Neural progenitor cell (in vitro differentiated cells): ENCODE measurements around the gene REPIN1. TPM values are rescaled to one million over a fixed set of nuclear protein-coding genes. Genes with fewer than 3 reads are reported as not detected.

Experiments
- DNase-seq: peaks from one replicate; pipeline ENCODE4 v3.0.0-alpha.2; 2016; ENCODE audit warnings: low spot score
- H2AFZ ChIP-seq: fragments of 200-600 bp; sonication (generic); replicated peaks from 2 replicates; pipeline ENCODE4 v1.6.1; 2016; ENCODE audit warnings: antibody characterized with exemption
- H3F3A ChIP-seq: fragments of 200-600 bp; sonication (generic); 2 replicates; pipeline ENCODE4 v1.6.1; 2016; ENCODE audit warnings: antibody characterized with exemption, low read depth
- H3K27ac ChIP-seq: fragments of 200-600 bp; sonication (generic); 2 replicates; pipeline ENCODE4 v1.5.1; 2016; ENCODE audit warnings: mild to moderate bottlenecking
- H3K27me3 ChIP-seq: fragments of 200-600 bp; sonication (generic); 2 replicates; pipeline ENCODE4 v1.6.1; 2016; ENCODE audit warnings: mild to moderate bottlenecking, moderate library complexity
- H3K36me3 ChIP-seq: fragments of 200-600 bp; sonication (generic); 2 replicates; pipeline ENCODE4 v1.5.1; 2016
- H3K4me1 ChIP-seq: fragments of 200-600 bp; sonication (generic); 2 replicates; pipeline ENCODE4 v1.6.1; 2016; ENCODE audit warnings: mixed run types
- H3K4me2 ChIP-seq: fragments of 200-600 bp; sonication (generic); 2 replicates; pipeline ENCODE4 v1.6.1; 2016
- H3K4me3 ChIP-seq: fragments of 200-600 bp; sonication (generic); 2 replicates; pipeline ENCODE4 v1.5.1; 2016
- H3K79me2 ChIP-seq: fragments of 200-600 bp; sonication (generic); 2 replicates; pipeline ENCODE4 v1.6.1; 2016; ENCODE audit warnings: low read depth
- H3K9ac ChIP-seq: fragments of 200-600 bp; sonication (generic); 2 replicates; pipeline ENCODE4 v1.6.1; 2016
- H3K9me3 ChIP-seq: fragments of 200-600 bp; sonication (generic); 2 replicates; pipeline ENCODE4 v1.5.1; 2016; ENCODE audit warnings: low read depth
- H4K20me1 ChIP-seq: fragments of 200-600 bp; sonication (generic); 2 replicates; pipeline ENCODE4 v1.6.1; 2016; ENCODE audit warnings: low read depth
- H3K27ac Mint-ChIP-seq: 3 replicates; pipeline ENCODE4 v1.8.0; 2021; ENCODE audit warnings: mixed read lengths
- H3K27me3 Mint-ChIP-seq: 2 replicates; pipeline ENCODE4 v1.8.0; 2022; ENCODE audit warnings: low read depth, mild to moderate bottlenecking, inconsistent platforms, moderate library complexity, mixed read lengths; ENCODE audit not compliant: insufficient read depth
- H3K36me3 Mint-ChIP-seq: 3 replicates; pipeline ENCODE4 v1.8.0; 2021; ENCODE audit warnings: mixed read lengths
- H3K4me1 Mint-ChIP-seq: 3 replicates; pipeline ENCODE4 v1.8.0; 2021; ENCODE audit warnings: mixed read lengths
- H3K4me3 Mint-ChIP-seq: 3 replicates; pipeline ENCODE4 v1.8.0; 2021; ENCODE audit warnings: mild to moderate bottlenecking, moderate library complexity, mixed read lengths
- H3K9me3 Mint-ChIP-seq: 3 replicates; pipeline ENCODE4 v1.8.0; 2020; ENCODE audit warnings: mixed read lengths
- EZH2 ChIP-seq: fragments of 200-600 bp; sonication (generic); IDR thresholded peaks from 2 replicates; pipeline ENCODE4 v1.6.1; 2017; ENCODE audit warnings: antibody characterized with exemption, mild to moderate bottlenecking, moderate library complexity
- EZH2phosphoT487 ChIP-seq: fragments of 200-600 bp; sonication (generic); IDR thresholded peaks from 2 replicates; pipeline ENCODE4 v1.6.1; 2017; ENCODE audit warnings: antibody characterized with exemption
- total RNA-seq: library from RNA; depleted of rRNA; stranded (reverse); fragments of >200 nt; gene quantifications from 2 replicates; pipeline ENCODE4 v1.2.3, GENCODE V29; 2015; ENCODE audit warnings: low replicate concordance
- TF ChIP-seq, protein P1 (sequence below): fragments of 200-600 bp; sonication (generic); IDR thresholded peaks from 2 replicates; pipeline ENCODE4 v1.5.1; 2017; ENCODE audit warnings: antibody characterized with exemption, mild to moderate bottlenecking

Gene REPIN1
- total RNA-seq, 1 donor from 2014 or later, result 18.0 TPM

- peaks cover 38% of the 10 kb centered on the region for H3F3A ChIP-seq
- Mint-ChIP-seq H3K4me3 (peak overlapping the region; percentile 90), H3K9me3 (no peaks in the 10 kb centered on the region), H3K27ac (peak overlapping the region; percentile 62), H3K27me3 (peaks cover 8% of the 10 kb centered on the region), H3K4me1 (peaks cover 63% of the 10 kb centered on the region), H3K36me3 (peaks cover 11% of the 10 kb centered on the region)
- no peak overlapping the region for H3K27ac ChIP-seq
- no peak for DNase-seq
- TF ChIP-seq EZH2 (no peak), EZH2phosphoT487 (no peak)
- TF ChIP-seq, protein P1, sequence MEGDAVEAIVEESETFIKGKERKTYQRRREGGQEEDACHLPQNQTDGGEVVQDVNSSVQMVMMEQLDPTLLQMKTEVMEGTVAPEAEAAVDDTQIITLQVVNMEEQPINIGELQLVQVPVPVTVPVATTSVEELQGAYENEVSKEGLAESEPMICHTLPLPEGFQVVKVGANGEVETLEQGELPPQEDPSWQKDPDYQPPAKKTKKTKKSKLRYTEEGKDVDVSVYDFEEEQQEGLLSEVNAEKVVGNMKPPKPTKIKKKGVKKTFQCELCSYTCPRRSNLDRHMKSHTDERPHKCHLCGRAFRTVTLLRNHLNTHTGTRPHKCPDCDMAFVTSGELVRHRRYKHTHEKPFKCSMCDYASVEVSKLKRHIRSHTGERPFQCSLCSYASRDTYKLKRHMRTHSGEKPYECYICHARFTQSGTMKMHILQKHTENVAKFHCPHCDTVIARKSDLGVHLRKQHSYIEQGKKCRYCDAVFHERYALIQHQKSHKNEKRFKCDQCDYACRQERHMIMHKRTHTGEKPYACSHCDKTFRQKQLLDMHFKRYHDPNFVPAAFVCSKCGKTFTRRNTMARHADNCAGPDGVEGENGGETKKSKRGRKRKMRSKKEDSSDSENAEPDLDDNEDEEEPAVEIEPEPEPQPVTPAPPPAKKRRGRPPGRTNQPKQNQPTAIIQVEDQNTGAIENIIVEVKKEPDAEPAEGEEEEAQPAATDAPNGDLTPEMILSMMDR, result no peak
- H3K36me3 ChIP-seq, result no peaks in the 10 kb centered on the region
- H3K27me3 ChIP-seq, result no peaks in the 10 kb centered on the region
- H4K20me1 ChIP-seq, result peaks cover 3% of the 10 kb centered on the region
- H2AFZ ChIP-seq, result no peak overlapping the region
- H3K4me3 ChIP-seq, result no peak overlapping the region
- H3K9me3 ChIP-seq, result no peaks in the 10 kb centered on the region
- H3K79me2 ChIP-seq, result no peaks in the 10 kb centered on the region
- peak overlapping the region; percentile 86 for H3K4me2 ChIP-seq
- H3K9ac ChIP-seq, result no peak overlapping the region
- H3K4me1 ChIP-seq, result peaks cover 41% of the 10 kb centered on the region
These were observed 38.2 kb downstream of the REPIN1 start for GRCh38 chr7:150406567-150407421.

DNA sequence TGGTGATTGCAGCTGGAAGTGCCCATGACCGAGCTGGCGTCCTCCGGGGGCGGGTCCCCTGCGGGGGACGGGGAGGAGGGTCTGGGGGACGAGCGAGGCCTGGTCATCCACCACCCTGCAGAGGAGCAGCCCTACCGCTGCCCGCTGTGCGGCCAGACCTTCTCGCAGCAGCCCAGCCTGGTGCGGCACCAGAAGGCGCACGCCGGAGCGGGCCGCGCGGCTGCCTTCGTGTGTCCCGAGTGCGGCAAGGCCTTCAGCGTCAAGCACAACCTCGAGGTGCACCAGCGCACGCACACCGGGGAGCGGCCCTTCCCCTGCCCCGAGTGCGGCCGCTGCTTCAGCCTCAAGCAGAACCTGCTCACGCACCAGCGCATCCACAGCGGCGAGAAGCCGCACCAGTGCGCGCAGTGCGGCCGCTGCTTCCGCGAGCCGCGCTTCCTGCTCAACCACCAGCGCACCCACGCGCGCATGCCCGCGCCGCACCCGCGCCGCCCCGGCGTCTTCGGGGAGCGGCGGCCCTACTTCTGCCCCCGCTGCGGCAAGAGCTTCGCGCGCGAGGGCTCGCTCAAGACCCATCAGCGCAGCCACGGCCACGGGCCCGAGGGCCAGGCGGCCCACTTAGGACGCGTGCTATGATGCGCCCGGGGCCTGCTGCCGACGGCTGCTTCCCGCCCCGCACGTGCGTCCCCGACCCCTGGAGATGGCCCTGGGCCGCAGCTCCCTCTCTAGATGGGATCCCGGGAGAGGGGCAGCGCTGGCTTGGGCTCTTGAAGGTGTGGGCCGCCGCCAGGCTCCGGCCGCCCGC lies 39.2 kb downstream of the REPIN1 start:
- Histone ChIP-seq H3K79me2 (no peaks in the 10 kb centered on the region), H4K20me1 (no peaks in the 10 kb centered on the region), H3K4me2 (no peak overlapping the region), H3K4me1 (peaks cover 31% of the 10 kb centered on the region), H3K4me3 (no peak overlapping the region), H3F3A (peaks cover 28% of the 10 kb centered on the region), H2AFZ (no peak overlapping the region), H3K9ac (no peak overlapping the region), H3K9me3 (no peaks in the 10 kb centered on the region), H3K36me3 (no peaks in the 10 kb centered on the region), H3K27ac (no peak overlapping the region), H3K27me3 (no peaks in the 10 kb centered on the region)
- peaks cover 56% of the 10 kb centered on the region for H3K4me1 Mint-ChIP-seq
- TF ChIP-seq, protein P1, result no peak
- TF ChIP-seq EZH2 (no peak), EZH2phosphoT487 (no peak)
- no peak for DNase-seq
- H3K4me3 Mint-ChIP-seq, result no peak overlapping the region
- no peaks in the 10 kb centered on the region for H3K9me3 Mint-ChIP-seq
- no peak overlapping the region for H3K27ac Mint-ChIP-seq
- peaks cover 11% of the 10 kb centered on the region for H3K27me3 Mint-ChIP-seq
- peaks cover 11% of the 10 kb centered on the region for H3K36me3 Mint-ChIP-seq

DNA sequence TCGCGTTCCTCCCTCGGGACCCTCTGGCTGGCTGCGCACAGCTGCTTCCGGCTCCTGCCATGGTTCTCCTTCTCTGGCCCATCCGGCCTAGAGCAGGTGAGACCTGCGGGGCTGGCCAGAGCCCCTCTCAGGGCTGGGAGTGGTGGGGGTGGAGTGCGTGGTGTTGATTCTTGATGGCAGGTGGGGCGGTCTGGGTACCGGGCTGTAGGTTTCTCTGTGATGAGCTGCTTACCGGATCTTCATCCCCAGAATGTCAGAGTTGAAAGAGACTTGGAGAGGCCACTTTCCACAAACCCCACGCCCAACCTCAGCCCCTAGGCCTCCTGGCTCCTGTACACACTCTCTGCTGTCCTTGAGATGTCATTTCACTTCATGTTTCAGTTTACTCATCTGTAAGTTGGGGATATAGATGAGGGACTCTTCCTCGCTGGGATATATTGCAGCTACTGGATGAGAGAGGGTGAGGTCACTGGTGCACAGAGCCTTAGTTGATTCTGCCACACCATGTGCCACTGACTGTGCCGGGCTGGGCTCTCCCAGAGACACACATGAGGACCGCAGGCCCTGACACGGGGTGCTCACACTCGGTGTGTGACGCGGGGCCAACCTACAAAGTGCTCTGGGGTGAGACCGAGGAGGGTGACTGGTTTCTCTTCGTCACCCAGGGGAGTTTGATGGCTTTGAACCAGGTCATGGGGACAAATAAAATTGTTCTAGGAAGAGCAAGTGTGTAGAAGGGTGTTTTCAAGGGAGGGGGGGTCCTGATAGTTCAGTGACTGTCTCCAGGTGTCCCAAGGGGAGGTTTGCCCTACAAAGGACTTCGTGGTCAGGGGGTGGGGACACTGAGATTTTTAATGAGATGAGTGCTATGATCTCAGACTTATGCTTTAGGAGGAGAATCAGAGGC lies 40.0 kb downstream of the REPIN1 start:
- H3F3A ChIP-seq, result peaks cover 24% of the 10 kb centered on the region
- H3K79me2 ChIP-seq, result no peaks in the 10 kb centered on the region
- no peak overlapping the region for H3K4me3 ChIP-seq
- H3K27ac ChIP-seq, result no peak overlapping the region
- H3K36me3 ChIP-seq, result no peaks in the 10 kb centered on the region
- Mint-ChIP-seq H3K27me3 (peaks cover 11% of the 10 kb centered on the region), H3K27ac (peak overlapping the region; percentile 57), H3K4me3 (peak overlapping the region; percentile 43), H3K36me3 (peaks cover 11% of the 10 kb centered on the region), H3K9me3 (no peaks in the 10 kb centered on the region), H3K4me1 (peaks cover 51% of the 10 kb centered on the region)
- H2AFZ ChIP-seq, result no peak overlapping the region
- no peaks in the 10 kb centered on the region for H3K9me3 ChIP-seq
- DNase-seq, result no peak
- H3K9ac ChIP-seq, result no peak overlapping the region
- H3K4me1 ChIP-seq, result peaks cover 22% of the 10 kb centered on the region
- H4K20me1 ChIP-seq, result no peaks in the 10 kb centered on the region
- H3K27me3 ChIP-seq, result no peaks in the 10 kb centered on the region
- no peak overlapping the region for H3K4me2 ChIP-seq
- TF ChIP-seq EZH2phosphoT487 (no peak), EZH2 (no peak)
- TF ChIP-seq, protein P1, result no peak
